GM12892 (cell line): ENCODE measurements around the gene PDCD1LG2.

Source experiments
- POLR2A ChIP-seq: IDR thresholded peaks from 2 replicates; pipeline ENCODE4 v1.6.1; 2011; ENCODE audit warnings: low read depth, low read length, control low read depth
- POLR2AphosphoS5 ChIP-seq: IDR thresholded peaks from 2 replicates; pipeline ENCODE4 v1.6.1; 2011; ENCODE audit warnings: low read depth, low read length, control low read depth

DNA sequence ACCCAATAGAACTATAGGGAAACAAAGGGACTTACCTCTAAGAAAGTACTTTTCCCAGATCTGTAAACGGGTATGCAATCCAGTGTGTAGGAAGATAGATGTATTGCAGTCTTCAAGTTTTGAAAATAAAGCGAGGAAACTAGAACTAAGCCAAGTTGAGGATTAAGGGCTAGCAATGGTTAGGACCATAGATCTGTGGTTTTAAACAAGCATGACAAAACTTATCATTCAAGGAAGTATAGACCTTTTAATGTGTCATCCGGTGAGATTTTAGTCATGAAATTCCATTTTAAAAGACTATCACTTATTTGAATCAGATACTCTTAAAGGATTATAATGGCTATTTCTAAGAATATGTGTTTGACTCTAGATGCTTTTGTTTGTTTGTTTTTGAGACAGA, 39.5 kb upstream of the PDCD1LG2 start:
- TF ChIP-seq POLR2A: no peak
- TF ChIP-seq POLR2AphosphoS5: no peak
